Stimulated activated CD4-positive, alpha-beta T cell treated with anti-CD3 and anti-CD28 coated beads, TNF-alpha, amount 100 ng/mL, for 4 hours (primary cell): ENCODE data around the gene TGFB1.
A peak's percentile ranks its signal among the peaks of the same experiment; 100 is the strongest.

ENCODE experiments used
- DNase-seq, 3 experiments: peaks; one replicate each; pipeline ENCODE4 v3.0.0-alpha.2; 2020; ENCODE audit warnings: low read depth in 3 of 3

TGFB1 gene

GRCh38 chr19:41321204-41321599, 32.5 kb downstream of the TGFB1 start:
- DNase-seq: no peak

- DNase-seq: no peak
These were observed 33.2 kb downstream of the TGFB1 start for GRCh38 chr19:41320568-41320967.

GRCh38 chr19:41320185-41320518, 33.6 kb downstream of the TGFB1 start:
- DNase-seq: no peak

- no peak for DNase-seq
These were observed 34.1 kb downstream of the TGFB1 start for GRCh38 chr19:41319500-41320184.

GRCh38 chr19:41318696-41319499, 34.8 kb downstream of the TGFB1 start:
- DNase-seq: no peak

- no peak for DNase-seq
These were observed 37.3 kb downstream of the TGFB1 start for GRCh38 chr19:41316306-41316920.

- DNase-seq: no peak
These were observed 42.1 kb downstream of the TGFB1 start for GRCh38 chr19:41311613-41312012.

GRCh38 chr19:41311072-41311471, 42.6 kb downstream of the TGFB1 start:
- no peak for DNase-seq

GRCh38 chr19:41310033-41310831, 43.5 kb downstream of the TGFB1 start, which contains the start of gene CCDC97:
Gene CCDC97 (plus strand): TSS chr19:41310172. CDS start chr19:41310311, 139 bp downstream.
- peak; percentile 82 to 85 (median 85) for DNase-seq

GRCh38 chr19:41309180-41310032, 44.3 kb downstream of the TGFB1 start:
- DNase-seq: no peak

- DNase-seq: peak; percentile 84 to 94 (median 91)
These were observed 45.1 kb downstream of the TGFB1 start for GRCh38 chr19:41308450-41309179.

- no peak for DNase-seq
These were observed 45.7 kb downstream of the TGFB1 start for GRCh38 chr19:41307954-41308449.

- DNase-seq: no peak
These were observed 46.4 kb downstream of the TGFB1 start for GRCh38 chr19:41307090-41307875.

GRCh38 chr19:41305927-41306793, 47.6 kb downstream of the TGFB1 start:
- no peak for DNase-seq

GRCh38 chr19:41304706-41305483, 48.8 kb downstream of the TGFB1 start:
- no peak for DNase-seq

- no peak for DNase-seq
These were observed 49.8 kb downstream of the TGFB1 start for GRCh38 chr19:41303954-41304353.

- no peak for DNase-seq
These were observed 50.9 kb downstream of the TGFB1 start for GRCh38 chr19:41302624-41303351.
